Neuronal stem cell (in vitro differentiated cells): ENCODE measurements around the gene MARK4.

Source experiments
- DNase-seq: peaks from one replicate; pipeline ENCODE4 v3.0.0-alpha.2; 2013; ENCODE audit warnings: low spot score
- H2AFZ ChIP-seq: one replicate; pipeline ENCODE4 v1.6.1; 2013; ENCODE audit warnings: mild to moderate bottlenecking, low read length, inconsistent platforms
- H2AK5ac ChIP-seq: 2 replicates; pipeline ENCODE4 v1.6.1; 2013; ENCODE audit warnings: low read depth, mild to moderate bottlenecking, inconsistent platforms, low read length, moderate library complexity, mixed read lengths
- H2BK120ac ChIP-seq: 2 replicates; pipeline ENCODE4 v1.6.1; 2013; ENCODE audit warnings: low read depth, mild to moderate bottlenecking, inconsistent platforms, low read length, moderate library complexity, mixed read lengths
- H2BK12ac ChIP-seq: one replicate; pipeline ENCODE4 v1.6.1; 2013; ENCODE audit warnings: low read length, inconsistent platforms
- H2BK15ac ChIP-seq: 2 replicates; pipeline ENCODE4 v1.6.1; 2013; ENCODE audit warnings: mild to moderate bottlenecking, low read length, inconsistent platforms, mixed read lengths
- H2BK5ac ChIP-seq: one replicate; pipeline ENCODE4 v1.6.1; 2013; ENCODE audit warnings: inconsistent platforms, mild to moderate bottlenecking, low read length, moderate library complexity
- H3K14ac ChIP-seq: one replicate; pipeline ENCODE4 v1.6.1; 2013; ENCODE audit warnings: low read length, inconsistent platforms
- H3K18ac ChIP-seq: 2 replicates; pipeline ENCODE4 v1.6.1; 2013; ENCODE audit warnings: low read length, inconsistent platforms
- H3K23ac ChIP-seq: 2 replicates; pipeline ENCODE4 v1.6.1; 2013; ENCODE audit warnings: low read depth, mild to moderate bottlenecking, mixed read lengths, low read length, inconsistent platforms; ENCODE audit not compliant: poor library complexity
- H3K27ac ChIP-seq: replicated peaks from 3 replicates; pipeline ENCODE4 v1.5.1; 2013; ENCODE audit warnings: low read length, inconsistent platforms
- H3K27me3 ChIP-seq, 3 experiments: 2 replicates each; pipeline ENCODE4 v1.6.1; 2013; ENCODE audit warnings: low read length in 3 of 3, mild to moderate bottlenecking in 2 of 3, inconsistent platforms in 1 of 3, low read depth in 1 of 3, mixed read lengths in 1 of 3, moderate library complexity in 1 of 3; ENCODE audit not compliant: control insufficient read depth in 3 of 3, insufficient read depth in 3 of 3
- H3K36me3 ChIP-seq, 2 donors: replicated peaks in 1 of 2; 2 replicates each; pipeline ENCODE4 v1.6.1; 2013; ENCODE audit warnings: low read length in 2 of 2; ENCODE audit not compliant: control insufficient read depth in 2 of 2, insufficient read depth in 2 of 2
- H3K4ac ChIP-seq: 2 replicates; pipeline ENCODE4 v1.6.1; 2013; ENCODE audit warnings: inconsistent platforms, mild to moderate bottlenecking, low read length, moderate library complexity
- H3K4me1 ChIP-seq, 2 donors: 1 replicate in 1 of 2; 2 replicates in 1 of 2; pipeline ENCODE4 v1.6.1; 2013; ENCODE audit warnings: low read length in 2 of 2, low read depth in 1 of 2; ENCODE audit not compliant: control insufficient read depth in 2 of 2, insufficient read depth in 1 of 2
- H3K4me2 ChIP-seq: one replicate; pipeline ENCODE4 v1.6.1; 2013; ENCODE audit warnings: mild to moderate bottlenecking, low read length, inconsistent platforms; ENCODE audit not compliant: insufficient read depth, poor library complexity, severe bottlenecking
- H3K4me3 ChIP-seq, 2 donors: 2 replicates each; pipeline ENCODE4 v1.5.1; 2013; ENCODE audit warnings: low read length in 2 of 2, mild to moderate bottlenecking in 2 of 2, inconsistent platforms in 1 of 2, moderate library complexity in 1 of 2
- H3K79me1 ChIP-seq: one replicate; pipeline ENCODE4 v1.6.1; 2013; ENCODE audit warnings: low read depth, mild to moderate bottlenecking, inconsistent platforms, low read length, moderate library complexity
- H3K9ac ChIP-seq: one replicate; pipeline ENCODE4 v1.6.1; 2013; ENCODE audit warnings: mild to moderate bottlenecking, low read depth, low read length, inconsistent platforms; ENCODE audit not compliant: poor library complexity
- H3K9me3 ChIP-seq, 2 donors: replicated peaks in 1 of 2; 2 replicates each; pipeline versions ENCODE3 to v1.6.1; 2013; ENCODE audit warnings: low read length in 2 of 2, mild to moderate bottlenecking in 2 of 2, inconsistent platforms in 1 of 2, low read depth in 1 of 2, mixed read lengths in 1 of 2, moderate library complexity in 1 of 2; ENCODE audit not compliant: control insufficient read depth in 2 of 2, insufficient read depth in 1 of 2
- H4K8ac ChIP-seq: one replicate; pipeline ENCODE4 v1.6.1; 2013; ENCODE audit warnings: low read depth, mild to moderate bottlenecking, inconsistent platforms, low read length, moderate library complexity
- H4K91ac ChIP-seq: one replicate; pipeline ENCODE4 v1.6.1; 2013; ENCODE audit warnings: low read length, low read depth, mild to moderate bottlenecking, inconsistent platforms; ENCODE audit not compliant: poor library complexity
- WGBS, 2 donors: extraction: QIAGEN DNeasy Blood & Tissue Kit; methylation state at CpG; one replicate each; pipeline ENCODE4 v1.1.7; 2013; ENCODE audit warnings: missing lambda C conversion rate in 2 of 2, mixed read lengths in 1 of 2; ENCODE audit not compliant: insufficient read length in 2 of 2, insufficient replicate concordance in 1 of 2; ENCODE audit errors: extremely low coverage in 2 of 2; 5-methylcytosine and 5-hydroxymethylcytosine counted together

The MARK4 gene

DNA sequence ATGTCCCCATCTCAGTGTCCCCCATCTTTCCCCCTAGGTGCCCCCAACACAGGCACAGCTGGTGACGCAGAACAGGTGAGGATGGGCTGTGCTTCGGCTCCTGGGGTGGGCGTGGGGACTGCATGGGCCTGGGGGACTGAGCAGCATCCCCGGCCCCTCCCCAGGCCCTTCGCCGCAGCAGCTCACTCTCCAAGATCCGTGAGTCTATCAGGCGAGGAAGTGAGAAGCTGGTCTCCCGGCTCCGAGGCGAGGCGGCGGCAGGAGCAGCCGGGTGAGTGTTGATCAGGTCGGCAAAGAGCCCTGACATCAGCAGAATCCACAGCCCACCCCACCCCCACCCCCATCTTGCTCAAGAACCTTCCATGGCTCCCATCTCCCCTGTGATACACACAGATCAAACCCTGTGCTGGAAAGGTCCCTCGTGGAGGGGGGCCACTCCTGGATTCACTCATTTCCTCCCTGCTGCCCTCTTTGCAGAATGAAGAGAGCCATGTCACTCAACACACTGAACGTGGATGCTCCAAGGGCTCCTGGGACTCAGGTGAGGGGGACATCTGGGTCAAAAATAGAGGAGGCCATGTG, 99.5 kb downstream of the MARK4 start:
- no peak overlapping the region for H2BK12ac ChIP-seq
- WGBS, 2 donors = no CpG with 5 or more reads among the region's 17 CpGs
- H3K9ac ChIP-seq = no peak overlapping the region
- H3K4me1 ChIP-seq = peaks cover 0 to 6% of the 10 kb centered on the region in 2 donors
- H3K36me3 ChIP-seq = peaks cover 33 to 61% of the 10 kb centered on the region in 2 donors
- peaks cover 0 to 12% (median 2%) of the 10 kb centered on the region in 3 experiments for H3K27me3 ChIP-seq
- H3K4me3 ChIP-seq = no peak overlapping the region
- H4K8ac ChIP-seq = no peak overlapping the region
- no peak overlapping the region for H4K91ac ChIP-seq
- peak overlapping the region; percentile 37 for H3K23ac ChIP-seq
- no peak overlapping the region for H2BK120ac ChIP-seq
- no peaks in the 10 kb centered on the region for H3K79me1 ChIP-seq
- no peak overlapping the region for H2BK5ac ChIP-seq
- peaks cover 0 to 4% of the 10 kb centered on the region in 2 donors for H3K9me3 ChIP-seq
- H3K14ac ChIP-seq = no peak overlapping the region
- no peak overlapping the region for H2AFZ ChIP-seq
- H3K4me2 ChIP-seq = no peak overlapping the region
- H2BK15ac ChIP-seq = no peak overlapping the region
- H3K18ac ChIP-seq = no peak overlapping the region
- H2AK5ac ChIP-seq = no peak overlapping the region
- H3K4ac ChIP-seq = no peak overlapping the region
- DNase-seq = no peak
- no peak overlapping the region for H3K27ac ChIP-seq

DNA sequence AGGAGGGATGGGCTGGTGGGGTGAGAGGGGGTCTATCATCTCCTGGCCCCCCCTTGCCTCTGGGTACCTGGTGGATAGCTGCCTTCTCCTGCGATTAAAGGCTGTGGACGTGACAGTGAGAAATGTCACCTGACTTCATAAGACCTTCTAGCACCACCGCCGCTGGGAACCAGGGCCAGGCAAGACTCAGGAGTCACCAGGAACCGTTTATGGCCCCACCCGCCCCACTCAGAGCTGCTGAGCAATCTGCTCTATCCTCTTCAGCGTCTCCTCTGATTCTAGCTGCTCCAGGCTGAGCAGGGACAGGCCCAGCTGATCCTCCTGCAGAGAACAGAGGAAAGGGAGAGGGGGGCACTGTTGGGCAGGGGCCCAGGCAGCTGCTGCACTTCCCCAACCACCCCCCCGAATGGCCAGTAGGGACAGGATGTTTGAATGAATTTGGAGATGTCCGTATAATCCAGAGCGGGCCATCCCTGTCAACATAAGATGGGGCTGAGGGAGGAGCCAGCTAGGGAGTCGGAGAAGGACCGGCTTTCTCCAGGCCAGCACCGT, 100.4 kb downstream of the MARK4 start:
- Histone ChIP-seq H3K4me3 (no peak overlapping the region), H2BK15ac (no peak overlapping the region), H3K27me3 (peaks cover 0 to 4% (median 0%) of the 10 kb centered on the region in 3 experiments), H3K9ac (no peak overlapping the region), H3K36me3 (peaks cover 41 to 70% of the 10 kb centered on the region in 2 donors), H2AFZ (no peak overlapping the region), H3K9me3 (peaks cover 0 to 4% of the 10 kb centered on the region in 2 donors), H2BK12ac (no peak overlapping the region), H4K8ac (no peak overlapping the region), H3K18ac (no peak overlapping the region), H2BK5ac (no peak overlapping the region), H2BK120ac (no peak overlapping the region), H3K23ac (no peak overlapping the region), H3K4ac (no peak overlapping the region), H4K91ac (no peak overlapping the region), H3K4me1 (peaks cover 0 to 6% of the 10 kb centered on the region in 2 donors), H3K79me1 (no peaks in the 10 kb centered on the region), H3K27ac (no peak overlapping the region), H3K4me2 (no peak overlapping the region), H2AK5ac (no peak overlapping the region), H3K14ac (no peak overlapping the region)
- DNase-seq = no peak
- no CpG with 5 or more reads among the region's 13 CpGs for WGBS, 2 donors

DNA sequence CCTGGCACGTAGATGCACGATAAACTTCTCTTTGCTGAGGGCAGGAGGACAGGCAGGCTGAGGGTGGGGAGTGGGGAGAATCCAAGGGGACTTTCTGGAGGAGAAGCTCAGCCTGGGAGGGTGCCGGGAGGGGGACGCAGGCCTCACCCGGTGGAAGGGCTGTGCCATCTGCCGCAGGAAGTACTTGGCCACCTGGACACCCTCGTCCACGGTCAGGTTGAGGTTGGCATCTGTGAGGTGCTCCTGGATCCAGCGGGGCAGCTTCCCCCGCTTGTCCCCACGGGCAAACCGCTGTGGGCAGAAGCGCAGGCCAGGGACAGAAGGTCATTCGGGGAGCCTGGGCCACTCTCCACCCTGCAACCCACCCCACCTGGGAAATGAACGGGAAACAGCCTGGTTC, 101.0 kb downstream of the MARK4 start:
- Histone ChIP-seq H3K36me3 (peaks cover 46 to 76% of the 10 kb centered on the region in 2 donors), H3K4me2 (no peak overlapping the region), H2AK5ac (no peak overlapping the region), H3K27me3 (no peaks in the 10 kb centered on the region), H3K9me3 (peaks cover 0 to 4% of the 10 kb centered on the region in 2 donors), H2BK12ac (no peak overlapping the region), H3K4ac (no peak overlapping the region), H2BK120ac (no peak overlapping the region), H2BK5ac (no peak overlapping the region), H3K18ac (no peak overlapping the region), H2BK15ac (no peak overlapping the region), H3K9ac (no peak overlapping the region), H3K23ac (peak overlapping the region; percentile 30), H4K91ac (no peak overlapping the region), H4K8ac (no peak overlapping the region), H3K27ac (no peak overlapping the region), H3K79me1 (no peaks in the 10 kb centered on the region), H3K4me3 (no peak overlapping the region), H2AFZ (no peak overlapping the region), H3K14ac (no peak overlapping the region), H3K4me1 (peaks cover 0 to 6% of the 10 kb centered on the region in 2 donors)
- DNase-seq = no peak
- WGBS, 2 donors = no CpG with 5 or more reads among the region's 15 CpGs

DNA sequence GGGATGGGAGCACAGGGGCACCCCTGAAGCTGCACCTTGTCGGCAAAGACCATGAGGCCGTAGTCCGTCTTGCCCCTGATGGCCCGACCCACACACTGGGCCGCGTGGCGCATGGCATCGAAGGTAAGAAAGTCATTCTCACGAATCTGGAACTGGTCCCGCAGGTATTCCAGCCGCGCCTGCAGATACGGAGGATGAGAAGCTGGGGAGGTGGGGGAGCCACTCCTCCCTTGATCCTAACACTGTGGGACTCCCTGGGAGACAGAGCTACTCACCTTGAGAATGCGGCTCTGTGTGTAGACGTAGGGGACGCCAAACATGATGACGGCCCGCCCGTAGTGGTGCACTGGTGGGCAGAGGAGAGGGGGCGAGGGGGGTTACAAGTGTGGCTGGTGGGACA, 101.4 kb downstream of the MARK4 start:
- Histone ChIP-seq H2BK120ac (no peak overlapping the region), H3K18ac (no peak overlapping the region), H2BK12ac (no peak overlapping the region), H4K8ac (no peak overlapping the region), H3K4ac (no peak overlapping the region), H3K36me3 (peaks cover 50 to 80% of the 10 kb centered on the region in 2 donors), H3K14ac (no peak overlapping the region), H3K4me2 (no peak overlapping the region), H2BK5ac (no peak overlapping the region), H3K27ac (no peak overlapping the region), H2AFZ (no peak overlapping the region), H3K27me3 (no peaks in the 10 kb centered on the region), H3K4me1 (peaks cover 0 to 6% of the 10 kb centered on the region in 2 donors), H4K91ac (no peak overlapping the region), H2BK15ac (no peak overlapping the region), H3K4me3 (no peak overlapping the region), H3K23ac (peak overlapping the region; percentile 30), H3K79me1 (no peaks in the 10 kb centered on the region), H2AK5ac (no peak overlapping the region), H3K9me3 (peaks cover 0 to 4% of the 10 kb centered on the region in 2 donors), H3K9ac (no peak overlapping the region)
- DNase-seq = no peak
- WGBS, 2 donors = no CpG with 5 or more reads among the region's 20 CpGs
